Stimulated activated CD8-positive, alpha-beta memory T cell treated with anti-CD3 and anti-CD28 coated beads, Interleukin-12 subunit alpha, Interleukin-12 subunit beta, amount 100 ng/mL, for 1 hour (primary cell): Measurements from ENCODE around the gene SGCA.

Source experiments
- DNase-seq: peaks from one replicate; pipeline ENCODE4 v3.0.0-alpha.2; 2020; ENCODE audit warnings: low read depth

The SGCA gene

GRCh38 chr17:50209472-50210239, 43.9 kb downstream of the SGCA start:
- no peak for DNase-seq

GRCh38 chr17:50210240-50211225, 44.7 kb downstream of the SGCA start:
- DNase-seq: no peak

- DNase-seq: no peak
Measured at GRCh38 chr17:50211249-50212120, 45.7 kb downstream of the SGCA start.

GRCh38 chr17:50212121-50212843, 46.5 kb downstream of the SGCA start:
- no peak for DNase-seq

- DNase-seq: peak; percentile 12
Measured at GRCh38 chr17:50213026-50214022, 47.5 kb downstream of the SGCA start.

GRCh38 chr17:50214976-50215760, 49.4 kb downstream of the SGCA start:
- DNase-seq: no peak

- no peak for DNase-seq
Measured at GRCh38 chr17:50217591-50217990, 51.8 kb downstream of the SGCA start.

GRCh38 chr17:50218071-50218759, 52.4 kb downstream of the SGCA start:
- DNase-seq: no peak

GRCh38 chr17:50218771-50219315, 53.0 kb downstream of the SGCA start:
- DNase-seq: no peak

GRCh38 chr17:50219342-50219741, 53.5 kb downstream of the SGCA start:
- no peak for DNase-seq

- DNase-seq: no peak
Measured at GRCh38 chr17:50219939-50220465, 54.2 kb downstream of the SGCA start.

GRCh38 chr17:50220811-50221210, 55.0 kb downstream of the SGCA start:
- DNase-seq: no peak

GRCh38 chr17:50221266-50221863, 55.6 kb downstream of the SGCA start:
- no peak for DNase-seq

GRCh38 chr17:50221864-50222545, 56.2 kb downstream of the SGCA start:
- DNase-seq: no peak

- no peak for DNase-seq
Measured at GRCh38 chr17:50222922-50223321, 57.1 kb downstream of the SGCA start.
